G401.6 (cell line): ENCODE data around the gene MAPK7.

Experiments used
- FAIRE-seq: peaks from 2 replicates; lab custom pipeline; 2012; peaks lifted over from hg19 to GRCh38; lab: Jason Lieb, UNC

Gene MAPK7

GRCh38 chr17:19381361-19381740 is 3.1 kb downstream of the MAPK7 start:
- FAIRE-seq = no peak

- no peak for FAIRE-seq
These were observed 3.6 kb downstream of the MAPK7 start for GRCh38 chr17:19381741-19382444.

- no peak for FAIRE-seq
These were observed 4.5 kb downstream of the MAPK7 start for GRCh38 chr17:19382531-19383444.

- no peak for FAIRE-seq
These were observed 5.6 kb downstream of the MAPK7 start for GRCh38 chr17:19383681-19384470.

- FAIRE-seq = no peak
These were observed 6.6 kb downstream of the MAPK7 start for GRCh38 chr17:19384723-19385391.

GRCh38 chr17:19385521-19385983 is 7.3 kb downstream of the MAPK7 start:
- no peak for FAIRE-seq

- FAIRE-seq = no peak
These were observed 8.0 kb downstream of the MAPK7 start for GRCh38 chr17:19386051-19386929.

- FAIRE-seq = no peak
These were observed 8.9 kb downstream of the MAPK7 start, which contains the start of gene MFAP4 for GRCh38 chr17:19386974-19387920. Gene MFAP4, minus strand, starts transcription at chr17:19387190. Its CDS starts 35 bp downstream, at chr17:19387155.

GRCh38 chr17:19387921-19388521 is 9.7 kb downstream of the MAPK7 start:
- FAIRE-seq = no peak

GRCh38 chr17:19388791-19389785 is 10.8 kb downstream of the MAPK7 start:
- no peak for FAIRE-seq

- no peak for FAIRE-seq
These were observed 12.7 kb downstream of the MAPK7 start for GRCh38 chr17:19390951-19391350.

- no peak for FAIRE-seq
These were observed 13.1 kb downstream of the MAPK7 start for GRCh38 chr17:19391432-19391831.

GRCh38 chr17:19392303-19392702 is 14.0 kb downstream of the MAPK7 start:
- no peak for FAIRE-seq

- no peak for FAIRE-seq
These were observed 19.3 kb downstream of the MAPK7 start for GRCh38 chr17:19397556-19398041.

- FAIRE-seq = no peak
These were observed 20.2 kb downstream of the MAPK7 start for GRCh38 chr17:19398301-19399181.

GRCh38 chr17:19399750-19400450 is 21.6 kb downstream of the MAPK7 start:
- no peak for FAIRE-seq
